NCI-H2029 treated with DMSO at 0.1 percent for 48 hours (cell line): ENCODE measurements around the gene KCNT1.

Experiments used
- DNase-seq: peaks from one replicate; lab custom pipeline; 2025; lab: John Stamatoyannopoulos, UW

KCNT1 gene

DNA sequence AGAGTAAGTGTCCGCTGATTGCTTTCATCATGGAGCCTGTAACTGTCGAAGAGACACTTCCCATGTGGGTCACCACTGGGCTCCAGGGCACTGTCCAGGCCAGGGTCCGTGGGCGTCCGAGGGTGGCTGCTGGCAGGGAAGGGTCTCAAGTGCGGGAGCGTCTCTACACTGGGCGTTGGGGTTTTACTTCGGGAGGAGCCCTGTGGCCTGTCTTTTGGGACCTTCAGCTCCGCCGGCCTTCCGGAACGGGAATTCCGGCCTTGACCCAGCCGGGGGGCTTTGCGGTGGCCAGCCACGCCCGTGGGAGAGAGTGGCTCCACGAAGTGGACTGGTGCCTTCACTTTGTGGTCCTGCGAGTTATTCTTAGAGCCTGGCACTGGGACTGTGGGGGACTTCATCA lies 119.1 kb downstream of the KCNT1 start:
- no peak for DNase-seq

DNA sequence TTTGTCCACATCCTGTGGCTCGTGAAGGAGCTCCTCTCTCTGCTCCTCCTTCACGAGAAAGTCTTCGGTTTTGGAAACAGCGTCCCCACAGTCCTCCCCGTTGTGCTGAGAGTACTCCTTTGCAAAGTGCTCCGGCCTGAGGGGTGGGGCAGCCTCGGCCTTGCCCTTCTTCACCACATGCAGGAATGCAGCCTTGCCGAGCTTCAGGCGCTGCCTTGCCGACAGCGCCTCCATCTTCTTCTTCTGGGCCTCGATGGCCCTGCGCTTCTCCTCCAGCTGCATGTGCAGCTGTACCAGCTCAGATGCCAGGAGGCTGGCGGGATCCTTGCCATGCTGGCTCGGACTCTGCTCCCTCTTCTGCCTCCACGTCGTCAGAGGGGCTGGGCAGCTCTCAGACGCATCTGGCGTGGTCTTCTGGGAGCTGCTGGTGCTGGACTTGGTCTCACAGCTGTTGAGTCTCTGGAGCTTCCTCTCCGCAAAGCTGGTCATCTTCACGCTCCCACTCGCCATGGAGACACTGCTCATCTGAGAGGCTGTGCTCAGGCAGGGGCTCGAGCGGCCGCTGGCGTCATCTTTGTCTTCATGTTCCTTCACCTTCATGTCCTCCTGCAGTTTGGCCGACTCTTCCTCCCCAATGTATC lies 119.9 kb downstream of the KCNT1 start:
- DNase-seq, result no peak

GRCh38 chr9:135822374-135822755 lies 120.4 kb downstream of the KCNT1 start:
- no peak for DNase-seq

DNA sequence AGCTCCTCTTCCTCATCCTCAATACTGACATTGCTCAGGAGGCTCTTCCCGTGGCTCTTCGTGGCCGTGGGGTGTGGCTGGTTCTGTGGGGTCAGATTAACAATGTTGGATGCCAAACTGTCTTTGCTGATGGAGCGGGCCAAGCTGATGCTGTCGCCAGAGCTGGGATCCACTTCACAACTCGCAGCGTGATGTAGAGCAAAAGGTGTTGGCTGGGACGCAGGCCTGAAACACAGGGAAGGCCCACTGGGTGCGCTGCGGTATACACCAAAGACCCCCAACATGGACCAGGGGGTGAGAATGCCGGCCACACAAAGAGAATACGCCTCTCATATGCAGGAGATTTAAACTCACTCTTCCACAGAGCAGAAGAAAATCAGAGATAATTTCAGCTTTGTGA lies 121.1 kb downstream of the KCNT1 start:
- DNase-seq, result no peak

DNA sequence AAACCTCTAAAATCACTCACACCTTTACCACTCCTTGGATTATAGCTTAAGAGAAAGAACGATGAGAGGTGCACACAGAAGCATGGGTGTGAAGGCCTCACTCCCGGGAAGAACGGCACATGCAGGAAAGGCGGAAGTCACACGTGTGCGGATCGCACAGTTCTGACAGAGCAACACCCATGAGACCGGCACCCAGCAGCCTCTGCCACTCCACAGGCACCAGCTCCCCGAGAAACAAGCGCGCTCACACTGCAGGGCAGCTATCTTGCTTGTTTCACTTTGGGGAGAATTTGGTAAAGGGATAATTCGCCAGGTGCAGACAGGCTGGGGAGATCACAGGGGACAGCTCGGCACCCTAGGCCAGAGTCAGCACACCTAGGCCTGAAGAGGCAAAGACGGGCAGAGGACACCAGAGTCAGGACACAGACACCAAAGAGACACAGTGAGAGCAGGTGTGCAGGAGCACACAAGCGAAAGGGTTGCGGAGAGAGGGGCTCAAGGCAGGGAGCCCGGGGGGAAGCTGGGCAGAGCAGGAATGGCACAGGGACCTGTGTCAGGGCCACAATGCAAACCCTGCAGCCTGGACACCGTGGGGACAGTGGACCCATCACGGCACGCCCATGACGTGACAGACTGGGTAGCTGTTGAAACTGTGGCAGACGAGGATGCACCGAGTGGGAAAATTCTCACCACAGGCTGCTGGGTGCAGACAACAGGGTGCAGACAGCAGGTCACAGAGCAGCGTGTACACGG lies 123.6 kb downstream of the KCNT1 start:
- no peak for DNase-seq

GRCh38 chr9:135826188-135826545 lies 124.2 kb downstream of the KCNT1 start:
- DNase-seq, result no peak

GRCh38 chr9:135827301-135827700 lies 125.3 kb downstream of the KCNT1 start:
- DNase-seq, result no peak

DNA sequence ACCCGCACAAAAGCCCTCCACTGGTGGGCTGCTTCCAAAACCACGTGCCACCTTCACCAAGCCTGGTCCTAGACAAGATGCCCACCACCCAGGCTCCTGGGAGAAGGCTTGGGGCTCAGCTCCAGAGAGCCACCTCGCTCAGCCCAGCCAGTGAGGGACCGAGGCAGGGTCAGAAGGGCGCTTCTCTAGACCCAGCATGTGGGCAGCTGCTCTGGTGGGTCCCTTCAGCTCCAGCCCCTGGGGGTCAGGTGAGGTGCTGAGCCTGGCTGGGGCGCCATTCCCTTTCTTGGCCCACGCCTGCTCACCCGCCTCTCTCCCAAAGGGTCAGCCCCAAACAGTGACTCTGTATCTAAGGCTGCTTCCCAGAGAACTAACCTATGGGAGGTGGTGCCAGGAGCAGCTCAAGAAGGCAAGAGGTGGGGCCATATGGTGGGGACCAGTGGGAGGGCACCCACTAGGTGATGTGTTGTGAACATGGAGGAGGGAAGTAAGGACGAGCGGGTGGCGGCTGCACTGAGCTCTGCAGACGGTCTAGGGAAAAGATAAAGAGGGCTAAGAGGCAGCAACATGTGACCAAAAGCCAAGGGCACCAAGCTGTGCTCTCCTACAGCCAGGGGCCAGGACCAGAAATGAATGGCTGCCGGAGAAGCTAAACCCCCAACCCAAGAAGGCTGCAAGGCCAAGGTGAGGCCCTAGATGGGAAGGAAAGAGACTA lies 126.0 kb downstream of the KCNT1 start:
- no peak for DNase-seq

- no peak for DNase-seq
Observed at GRCh38 chr9:135828656-135829055, 126.7 kb downstream of the KCNT1 start.

GRCh38 chr9:135830496-135830895 lies 128.5 kb downstream of the KCNT1 start:
- DNase-seq, result no peak

DNA sequence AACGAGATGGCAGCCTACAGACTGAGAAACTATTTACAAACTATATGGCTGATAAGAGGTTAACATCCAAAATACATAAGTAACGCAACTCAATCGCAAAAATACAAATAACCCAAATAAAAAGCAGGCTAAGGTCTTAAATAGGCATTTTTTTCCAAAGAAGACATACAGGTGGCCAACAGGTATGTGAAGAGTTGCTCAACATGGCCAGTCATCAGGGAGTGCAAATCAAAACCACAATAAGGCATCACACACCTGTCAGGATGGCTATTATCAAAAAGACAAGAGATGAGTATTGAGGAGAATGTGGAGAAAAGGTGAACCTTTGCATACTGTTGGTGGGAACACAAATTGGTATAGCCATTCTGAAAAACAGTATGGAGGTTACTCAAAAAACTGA lies 131.9 kb downstream of the KCNT1 start:
- no peak for DNase-seq

- DNase-seq, result no peak
Observed at GRCh38 chr9:135835131-135835530, 133.1 kb downstream of the KCNT1 start.

DNA sequence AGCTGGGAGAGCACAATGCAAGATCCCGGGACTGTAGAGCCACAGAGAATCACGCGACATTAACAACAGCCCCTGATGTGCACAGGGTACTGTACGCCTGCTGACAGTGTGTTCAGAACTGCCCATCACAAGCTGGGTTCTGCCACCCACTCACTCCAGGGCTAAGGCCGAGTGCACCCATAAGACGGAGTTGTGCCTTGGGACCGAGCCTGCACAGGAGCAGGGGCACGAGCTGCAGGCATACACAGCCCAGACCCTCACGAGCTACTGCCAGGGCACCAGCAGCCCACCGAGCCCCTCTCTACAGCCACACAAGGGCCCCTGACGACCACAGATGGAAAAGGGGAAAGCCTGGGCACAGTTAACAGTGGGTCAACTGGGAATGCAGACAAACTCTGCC lies 137.5 kb downstream of the KCNT1 start:
- DNase-seq, result no peak

DNA sequence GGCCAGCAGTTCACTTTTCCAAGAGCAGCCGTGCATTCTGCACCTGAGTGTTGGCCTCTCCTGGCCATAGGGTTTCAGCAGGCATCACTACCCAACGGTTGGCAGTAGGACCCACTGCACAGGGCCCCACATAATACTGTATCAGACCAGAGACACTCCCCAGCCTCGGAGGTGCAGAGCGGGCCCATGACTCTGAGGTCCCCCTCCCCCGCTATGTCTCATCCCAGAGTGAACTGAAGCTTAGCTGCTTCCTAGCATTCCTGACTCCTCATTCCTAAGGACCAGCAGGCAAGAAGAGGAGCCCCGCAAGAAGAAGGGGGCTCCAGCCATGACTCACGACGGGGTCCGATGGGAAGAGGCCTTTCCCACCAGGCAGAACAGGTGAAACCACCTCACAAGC lies 138.1 kb downstream of the KCNT1 start:
- no peak for DNase-seq

DNA sequence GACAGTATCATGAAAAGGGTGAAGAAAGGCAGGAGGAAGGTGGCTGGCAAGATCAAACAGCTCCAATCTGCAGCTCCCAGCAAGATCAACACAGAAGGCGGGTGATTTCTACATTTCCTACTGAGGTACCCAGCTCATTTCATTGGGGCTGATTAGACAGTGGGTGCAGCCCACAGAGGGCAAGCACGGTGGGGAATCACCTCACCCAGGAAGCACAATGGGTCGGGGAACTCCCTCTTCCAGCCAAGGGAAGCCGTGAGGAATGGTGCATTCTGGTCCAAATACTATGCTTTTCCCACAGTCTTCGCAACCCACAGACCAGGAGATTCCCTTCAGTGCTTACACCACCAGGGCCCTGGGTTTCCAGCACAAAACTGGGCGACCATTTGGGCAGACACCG lies 138.6 kb downstream of the KCNT1 start:
- DNase-seq, result no peak
